GM12878 (cell line): Measurements from ENCODE around the gene ZNF333. TPM values are rescaled to one million over a fixed set of nuclear protein-coding genes. Genes with fewer than 3 reads are reported as not detected.
A peak's percentile ranks its signal among the peaks of the same experiment; 100 is the strongest.

Experiments used
- ATAC-seq: fragments of 200-7000 bp; cut with Tn5 transposase; 3 replicates; pipeline ENCODE4 v1.9.1; 2020; ENCODE audit warnings: mild to moderate bottlenecking, moderate library complexity
- BruUV-seq: library from RNA; stranded (reverse); fragments of 400-500 nt; replicated peaks from 2 replicates; lab custom pipeline; 2021; lab: Mats Ljungman, UMichigan
- CTCF ChIA-PET: fragments of 300-600 bp; sonication (Branson Sonifier 250); formaldehyde crosslinking; extraction: SDS; loops from one replicate; lab custom pipeline; 2021; ENCODE audit warnings: inconsistent platforms; lab: Yijun Ruan, JAX
- POLR2A ChIA-PET: fragments of 350-600 bp; formaldehyde crosslinking; extraction: SDS; loops from one replicate; lab custom pipeline; 2021; ENCODE audit warnings: inconsistent platforms; lab: Charles Lee
- RAD21 ChIA-PET: fragments of 300-600 bp; sonication (Branson Sonifier 250); formaldehyde crosslinking; loops from one replicate; lab custom pipeline; 2023; ENCODE audit warnings: antibody characterized with exemption; ENCODE audit not compliant: unreplicated experiment; lab: Charles Lee
- SMC1A ChIA-PET: fragments of 300-600 bp; sonication (Branson Sonifier 250); formaldehyde crosslinking; loops from one replicate; lab custom pipeline; 2023; ENCODE audit not compliant: unreplicated experiment, uncharacterized antibody; lab: Charles Lee
- DNase-seq: peaks from one replicate; pipeline ENCODE4 v3.0.0-alpha.2; 2011; ENCODE audit warnings: low read depth, low spot score
- FAIRE-seq: peaks from 3 replicates; lab custom pipeline; 2011; peaks lifted over from hg19 to GRCh38; lab: Jason Lieb, UNC
- H2AFZ ChIP-seq: 2 replicates; pipeline ENCODE4 v1.6.0; 2011; ENCODE audit warnings: low read depth, low read length, control low read depth; ENCODE audit not compliant: control insufficient read depth
- H3K27ac ChIP-seq: 2 replicates; pipeline ENCODE4 v1.5.1; 2011; ENCODE audit warnings: control low read depth; ENCODE audit not compliant: control insufficient read depth, insufficient read depth
- H3K27me3 ChIP-seq, 2 experiments: replicated peaks in 1 of 2; 2 replicates each; pipeline versions ENCODE4 v1.6.0 to v1.6.1; 2011; ENCODE audit warnings: low read length in 1 of 2; ENCODE audit not compliant: control insufficient read depth in 2 of 2, insufficient read depth in 2 of 2
- H3K36me3 ChIP-seq, 2 experiments: 2 replicates each; pipeline ENCODE4 v1.5.1; 2011; ENCODE audit warnings: low read length in 1 of 2; ENCODE audit not compliant: control insufficient read depth in 2 of 2, insufficient read depth in 2 of 2
- H3K4me1 ChIP-seq: 2 replicates; pipeline ENCODE4 v1.6.1; 2011; ENCODE audit warnings: mild to moderate bottlenecking, low read length, moderate library complexity, mixed read lengths; ENCODE audit not compliant: control insufficient read depth, insufficient read depth
- H3K4me2 ChIP-seq: 2 replicates; pipeline ENCODE4 v1.6.0; 2011; ENCODE audit warnings: control low read depth; ENCODE audit not compliant: control insufficient read depth, insufficient read depth
- H3K4me3 ChIP-seq: fragments of 200-600 bp; sonication (generic); 2 replicates; pipeline ENCODE4 v1.5.1; 2016
- H3K79me2 ChIP-seq: 2 replicates; pipeline ENCODE4 v1.6.0; 2011; ENCODE audit warnings: low read length; ENCODE audit not compliant: control insufficient read depth, insufficient read depth
- H3K9ac ChIP-seq: 2 replicates; pipeline ENCODE4 v1.8.0; 2011; ENCODE audit warnings: low read length, control low read depth, mixed read lengths; ENCODE audit not compliant: control insufficient read depth, insufficient read depth
- H3K9me3 ChIP-seq: replicated peaks from 3 replicates; pipeline ENCODE4 v1.5.1; 2011; ENCODE audit warnings: mild to moderate bottlenecking, low read length; ENCODE audit not compliant: control insufficient read depth, insufficient read depth
- H4K20me1 ChIP-seq: 2 replicates; pipeline ENCODE4 v1.6.0; 2011; ENCODE audit not compliant: control insufficient read depth, insufficient read depth
- BHLHE40 ChIP-seq, 2 experiments: fragments of 450-650 bp in 1 of 2; IDR thresholded peaks; 2 replicates each; pipeline ENCODE4 v1.6.1; 2011 to 2017; ENCODE audit warnings: low read depth in 2 of 2, borderline replicate concordance in 1 of 2, improper control_type of control experiment in 1 of 2, low read length in 1 of 2, mild to moderate bottlenecking in 1 of 2
- MEF2B ChIP-seq: fragments of 450-650 bp; IDR thresholded peaks from 2 replicates; pipeline ENCODE4 v1.6.1; 2018; ENCODE audit warnings: mild to moderate bottlenecking, moderate library complexity; ENCODE audit not compliant: partially characterized antibody, poor library complexity, severe bottlenecking
- MTA3 ChIP-seq: IDR thresholded peaks from 2 replicates; pipeline ENCODE4 v1.6.1; 2012; ENCODE audit warnings: low read length, inconsistent platforms, borderline replicate concordance
- RUNX3 ChIP-seq: IDR thresholded peaks from 2 replicates; pipeline ENCODE4 v1.6.1; 2012; ENCODE audit warnings: low read length, inconsistent platforms
- SPI1 ChIP-seq: IDR thresholded peaks from 2 replicates; pipeline ENCODE4 v1.6.1; 2011; ENCODE audit warnings: low read depth, mild to moderate bottlenecking, low read length, moderate library complexity, borderline replicate concordance; ENCODE audit not compliant: insufficient read depth
- SRF ChIP-seq, 2 experiments: IDR thresholded peaks; 2 replicates each; pipeline ENCODE4 v1.6.1; 2011; ENCODE audit warnings: low read depth in 2 of 2, low read length in 2 of 2, mild to moderate bottlenecking in 1 of 2, moderate library complexity in 1 of 2
- ZNF274 ChIP-seq: IDR thresholded peaks from one replicate; pipeline ENCODE4 v1.8.0; 2011; ENCODE audit not compliant: insufficient read length, insufficient read depth
- WGBS: methylation state at CpG from one replicate; pipeline ENCODE4 v1.1.6; 2016; ENCODE audit warnings: low lambda C conversion rate; ENCODE audit not compliant: insufficient replicate concordance, insufficient coverage; ENCODE audit errors: missing lambda C conversion rate; 5-methylcytosine and 5-hydroxymethylcytosine counted together
- in situ Hi-C: fragments of 300-500 bp; cut with MboI; formaldehyde crosslinking; loops from 9 replicates; pipeline ENCODE4 v1.14.3; 2018; ENCODE audit warnings: mixed read lengths
- intact Hi-C: fragments of 100-400 bp; cut with micrococcal nuclease; formaldehyde crosslinking; loops from one replicate; pipeline ENCODE4 v1.14.2; 2022; ENCODE audit not compliant: unreplicated experiment
- polyA plus RNA-seq, 11 experiments: library from polyadenylated mRNA; depleted of rRNA in 4 of 11; unstranded in 6 of 11; stranded (reverse) in 5 of 11; fragments of >200 nt; fragmentation: Nextera tagmentation in 4 of 11; fragmentation: Illumina TruSeq in 1 of 11; extraction: Ambion mirVana in 4 of 11; extraction: Trizol in 1 of 11; gene quantifications; 1 replicate in 1 of 11; 2 replicates in 10 of 11; pipeline versions ENCODE4 v1.2.1 to v1.2.3, GENCODE V29; 2011 to 2016; ENCODE audit warnings: inconsistent platforms in 2 of 11, missing spikeins in 2 of 11, low read depth in 1 of 11
- total RNA-seq, 4 experiments: library from RNA; depleted of rRNA in 3 of 4; stranded (reverse); fragments of >200 nt in 3 of 4; fragmentation: Illumina TruSeq in 1 of 4; extraction: Trizol in 1 of 4; gene quantifications; 2 replicates each; pipeline versions ENCODE4 v1.2.1 to v1.2.3, GENCODE V29; 2013 to 2021

Gene ZNF333
- total and polyA plus RNA-seq, 10 of the 15 experiments (the other 5 are each of a cell fraction or from before 2014, with no cell fraction given), result 2.3 to 14.1 (median 5.7) TPM

DNA sequence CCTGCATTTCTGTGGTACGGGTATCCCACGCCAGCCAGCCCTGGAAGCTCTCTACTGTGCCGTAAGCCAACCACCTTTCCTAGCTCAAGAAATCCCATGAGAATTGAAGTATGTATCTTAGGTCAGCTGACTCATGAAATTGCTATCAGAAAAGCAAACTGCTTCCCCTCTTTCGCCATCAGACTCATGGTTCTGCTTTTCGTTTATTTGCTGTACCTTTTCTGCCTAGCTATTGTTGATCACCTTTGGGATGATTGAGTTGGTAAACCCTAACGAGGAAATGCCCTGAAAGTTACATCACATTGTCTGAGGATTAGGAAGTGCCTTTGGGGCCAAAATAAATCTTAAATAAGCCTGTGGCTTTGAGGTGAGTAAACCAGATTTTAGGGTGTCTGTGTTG lies 15.1 kb upstream of the ZNF333 start, which contains the start of gene ADGRE3:
Gene ADGRE3, minus strand, starts transcription at position 81 of the 400 bp plus-strand sequence. Its CDS starts 74 bp downstream, at position 7.
- 10% methylated on average over 6 of the region's 6 CpGs for WGBS
- no peak for FAIRE-seq
- Histone ChIP-seq H3K9ac (no peak within 1 kb of the TSS), H3K4me3 (no peak within 1 kb of the TSS), H3K27ac (no peak within 1 kb of the TSS), H3K36me3 (no peaks in the 10 kb centered on the region), H2AFZ (no peak within 1 kb of the TSS; the same call in 1 of the 2 replicates), H3K4me1 (no peaks in the 10 kb centered on the region; the same call in 1 of the 2 replicates), H4K20me1 (no peaks in the 10 kb centered on the region), H3K4me2 (no peak within 1 kb of the TSS), H3K9me3 (peaks cover 10% of the 10 kb centered on the region; the same call in 2 of the 3 replicates), H3K79me2 (no peaks in the 10 kb centered on the region), H3K27me3 (no peaks in the 10 kb centered on the region)
- BruUV-seq, result no TSS peak
- intact Hi-C loops, result no loop called here
- in situ Hi-C loops, result no loop called here
- no peak for DNase-seq
- TF ChIP-seq MTA3, result no peak
- peak; percentile 22; the same call in 1 of the 2 replicates for TF ChIP-seq RUNX3
- TF ChIP-seq MEF2B, result peak; percentile 58
- no peak for TF ChIP-seq ZNF274
- TF ChIP-seq SPI1, result peak; percentile 11; the same call in 1 of the 2 replicates
- no peak for TF ChIP-seq SRF (IDR thresholded peaks at IDR 0.05; ENCODE audit: low read depth in 2 of 2, low read length in 2 of 2)
- no peak for TF ChIP-seq BHLHE40 (IDR thresholded peaks at IDR 0.05; ENCODE audit: borderline replicate concordance in 1 of 2, low read depth in 2 of 2, low read length in 1 of 2)
- ATAC-seq, result peak; percentile 46; the same call in 2 of the 3 replicates
- POLR2A ChIA-PET, result interaction anchor here (0.7 to 1.9 kb wide), 4 partner anchors 8 to 15 kb away, joined by 3 to 11 read pairs (median 4); partner anchors contain the start of gene ZNF333
- RAD21 ChIA-PET, result interaction anchor here (1.7 to 9.3 kb wide), 3 partner anchors 10 to 101 kb away, joined by 5 to 70 read pairs (median 10); no protein-coding TSS in a partner anchor
- SMC1A ChIA-PET, result interaction anchor here (0.9 to 10.3 kb wide), 4 partner anchors 11 to 66 kb away, joined by 3 to 144 read pairs (median 4); partner anchors contain the start of gene ZNF333
- CTCF ChIA-PET, result interaction anchor here (1.0 to 9.8 kb wide), 5 partner anchors 10 to 118 kb away, joined by 3 to 104 read pairs (median 8); partner anchors contain the start of gene ZNF333
